Astrocyte (in vitro differentiated cells and primary cell): ENCODE measurements around the gene TPGS1.

Experiments used
- CTCF ChIP-seq: IDR thresholded peaks from 2 replicates; pipeline ENCODE4 v1.5.1; 2011; ENCODE audit warnings: low read depth, mild to moderate bottlenecking, inconsistent platforms, low read length, moderate library complexity; ENCODE audit not compliant: insufficient read depth
- EZH2 ChIP-seq: IDR thresholded peaks from 2 replicates; pipeline ENCODE4 v1.6.1; 2012; ENCODE audit warnings: mild to moderate bottlenecking, low read length, inconsistent platforms; ENCODE audit not compliant: insufficient read depth

GRCh38 chr19:525029-525428 is 17.7 kb downstream of the TPGS1 start:
- no peak for TF ChIP-seq CTCF
- TF ChIP-seq EZH2 = no peak
